HG03196 (cell line): ENCODE results near the gene KCNA5.

Source experiments
- ATAC-seq: cut with Tn5 transposase; IDR thresholded peaks from one replicate; pipeline ENCODE4 v1.9.1; 2021; ENCODE audit not compliant: unreplicated experiment

Gene KCNA5

DNA sequence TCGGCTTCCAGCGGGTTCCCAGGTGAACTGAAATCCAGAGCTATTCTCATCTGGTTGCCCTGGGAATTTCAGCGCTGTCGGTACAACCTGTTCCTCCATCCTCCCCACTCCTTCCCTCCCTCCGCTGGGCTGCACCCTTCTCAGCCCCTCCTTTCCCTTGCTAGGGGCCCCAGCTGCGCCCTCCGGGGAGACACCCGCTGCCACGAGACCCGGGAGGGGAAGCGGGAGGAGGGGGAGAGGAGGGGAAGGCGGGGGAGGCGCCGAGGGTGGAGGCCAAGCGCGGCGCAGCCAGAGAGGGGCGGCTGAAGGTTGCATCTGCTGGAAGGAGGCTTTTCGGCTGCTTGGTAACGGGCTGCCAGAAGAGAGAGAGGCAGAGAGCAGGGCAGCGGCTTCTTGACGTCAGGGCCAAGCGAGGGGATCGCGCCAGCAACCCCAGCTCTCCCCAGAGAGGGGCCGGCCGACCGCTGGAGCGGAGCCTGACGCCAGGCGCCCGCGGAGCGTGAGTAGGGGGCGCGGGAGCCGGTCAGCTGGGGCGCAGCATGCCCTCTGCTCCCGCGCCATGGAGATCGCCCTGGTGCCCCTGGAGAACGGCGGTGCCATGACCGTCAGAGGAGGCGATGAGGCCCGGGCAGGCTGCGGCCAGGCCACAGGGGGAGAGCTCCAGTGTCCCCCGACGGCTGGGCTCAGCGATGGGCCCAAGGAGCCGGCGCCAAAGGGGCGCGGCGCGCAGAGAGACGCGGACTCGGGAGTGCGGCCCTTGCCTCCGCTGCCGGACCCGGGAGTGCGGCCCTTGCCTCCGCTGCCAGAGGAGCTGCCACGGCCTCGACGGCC is at the start of gene KCNA5:
KCNA5 (plus strand) TSS at position 291 of the 831 bp plus-strand sequence; CDS start at position 560, 269 bp downstream.
- no peak for ATAC-seq

DNA sequence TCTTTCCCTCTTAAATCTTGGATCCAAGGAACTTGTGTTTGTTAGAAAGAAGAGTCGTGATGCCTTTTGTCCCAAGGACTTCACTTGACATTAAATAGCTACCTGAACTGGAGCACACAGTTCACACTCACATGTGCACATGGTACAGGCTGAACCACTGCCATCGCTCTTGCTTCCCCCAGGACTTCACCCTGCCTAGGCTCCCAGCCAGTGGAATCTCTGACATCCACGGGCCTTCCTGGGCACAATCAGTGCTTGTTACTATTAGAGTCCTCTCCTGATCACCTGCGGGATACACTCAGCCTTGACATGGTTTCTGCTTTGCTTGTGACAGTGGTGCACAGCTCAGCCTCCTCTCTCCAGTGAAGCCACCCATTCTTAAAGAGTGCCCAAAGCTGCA is 49.1 kb upstream of the KCNA5 start:
- no peak for ATAC-seq

DNA sequence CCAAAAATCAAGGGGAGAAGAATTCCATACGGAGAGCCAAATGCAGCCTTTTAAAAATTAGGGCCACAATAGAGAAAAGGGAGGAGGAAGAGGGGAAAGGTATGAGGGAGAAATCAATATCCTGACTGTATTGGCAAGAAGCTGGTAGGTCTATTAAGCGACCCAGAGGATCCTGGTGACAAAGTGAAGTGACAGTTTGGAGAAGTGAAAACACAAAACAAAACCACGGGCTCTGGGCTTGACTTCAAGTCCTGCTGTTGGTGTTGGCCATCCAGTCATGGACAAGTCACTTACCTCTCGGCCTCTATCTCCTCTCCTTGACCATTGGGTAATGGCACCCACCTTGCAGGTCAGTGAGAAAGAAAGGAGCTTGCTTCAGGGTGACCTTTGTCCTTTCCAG is 47.0 kb upstream of the KCNA5 start:
- no peak for ATAC-seq

DNA sequence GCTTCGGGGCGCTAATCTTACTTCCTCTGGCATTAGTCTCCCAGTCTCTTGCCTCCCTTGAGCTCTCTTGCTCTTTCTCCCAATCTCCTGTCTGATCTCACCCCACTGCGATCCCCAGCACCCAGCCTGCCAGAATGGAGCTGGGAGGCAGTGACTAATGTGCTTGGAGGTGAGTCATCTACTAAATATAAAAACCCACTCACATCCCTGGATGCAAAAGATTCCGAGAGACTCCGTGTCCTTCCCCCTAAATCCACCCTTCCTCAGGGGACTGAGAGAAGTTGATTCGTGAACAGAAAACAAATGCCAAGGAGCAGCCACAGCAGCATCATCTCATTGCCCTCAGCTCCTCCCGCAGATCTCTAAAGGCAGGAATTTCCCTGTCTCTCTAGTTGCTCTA is 45.7 kb upstream of the KCNA5 start:
- no peak for ATAC-seq

DNA sequence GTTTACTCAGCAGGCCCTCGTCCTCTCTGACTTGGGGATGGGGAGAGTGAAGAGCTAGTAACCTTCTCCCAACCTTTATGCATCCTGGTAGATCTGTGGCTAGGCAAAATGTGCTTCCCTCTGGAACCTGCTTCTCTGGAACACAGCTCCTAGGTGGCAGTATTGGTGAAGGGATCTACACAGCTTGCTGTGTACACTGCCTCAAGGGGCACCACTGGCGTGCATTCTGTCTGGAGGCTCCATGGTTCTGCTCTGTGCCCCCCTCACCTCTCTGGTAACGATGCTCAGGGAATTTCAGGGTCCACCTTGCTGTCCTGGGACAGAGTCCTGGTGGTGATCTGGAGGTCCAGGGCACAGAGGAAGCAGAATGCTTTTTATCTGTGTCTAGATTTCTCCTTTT is 43.5 kb upstream of the KCNA5 start:
- no peak for ATAC-seq

DNA sequence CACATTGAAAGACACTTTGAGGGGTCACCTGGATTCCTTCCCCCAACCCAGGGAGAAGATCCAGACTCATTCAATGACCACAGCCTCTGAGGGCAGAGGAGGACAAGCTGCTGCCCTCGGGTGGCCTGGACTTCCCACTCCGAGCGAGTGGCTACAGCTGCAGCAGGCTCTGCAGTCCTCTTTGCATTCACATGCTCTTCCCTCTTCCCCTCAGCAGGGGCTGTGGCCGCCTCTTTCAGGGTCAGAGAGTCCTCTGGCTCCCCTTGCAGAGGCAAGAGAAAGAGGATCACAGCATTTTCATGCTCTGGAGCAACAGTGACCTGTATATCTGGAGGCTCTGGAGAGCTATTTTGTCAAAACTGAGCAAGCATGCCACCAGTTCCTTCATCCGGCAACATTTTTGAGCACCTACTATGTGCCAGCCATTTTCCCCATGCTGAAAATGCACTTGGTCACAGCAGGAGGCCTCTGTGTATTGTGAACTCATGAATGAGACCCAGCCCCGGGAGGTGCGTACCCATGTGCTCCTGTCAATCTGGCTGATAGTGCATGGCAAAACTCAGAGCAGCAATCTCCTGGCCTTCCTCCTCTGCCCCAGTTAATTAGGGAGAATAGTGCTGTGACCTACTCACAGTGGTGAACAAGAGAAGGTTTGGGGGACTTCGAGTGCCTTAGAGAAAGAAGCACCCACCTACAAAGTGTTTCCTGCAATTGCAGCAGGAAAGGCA is 42.9 kb upstream of the KCNA5 start:
- no peak for ATAC-seq

DNA sequence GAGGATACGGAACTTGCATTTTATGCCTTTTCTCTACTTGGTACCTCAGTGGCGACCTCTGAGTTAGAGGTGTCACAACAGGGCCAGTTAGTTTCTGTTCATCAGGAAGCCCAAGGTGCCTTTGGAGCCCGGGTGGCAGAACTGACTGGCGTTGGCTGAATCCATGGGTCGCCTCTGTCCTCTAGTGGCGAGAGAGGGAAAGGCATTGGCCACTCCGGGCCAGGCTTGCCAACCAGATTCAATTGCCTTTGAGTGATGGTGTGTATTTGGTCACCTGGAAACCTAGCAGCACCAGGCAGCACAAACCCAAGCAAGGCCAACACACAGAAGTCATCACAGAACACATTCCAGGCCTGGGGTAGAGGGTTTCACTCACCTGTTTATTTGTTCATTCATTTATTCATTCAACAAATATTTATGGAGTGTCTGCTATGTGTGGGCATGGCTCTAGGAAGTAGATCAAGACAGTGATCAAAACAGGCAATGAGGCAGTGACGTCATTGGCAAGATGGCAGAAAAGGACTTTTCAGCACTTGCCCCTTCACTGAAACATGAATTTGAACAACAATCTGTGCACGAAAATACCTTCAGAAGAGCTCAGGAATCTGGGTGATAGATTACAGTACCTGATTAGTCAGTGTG is 40.5 kb upstream of the KCNA5 start:
- no peak for ATAC-seq

DNA sequence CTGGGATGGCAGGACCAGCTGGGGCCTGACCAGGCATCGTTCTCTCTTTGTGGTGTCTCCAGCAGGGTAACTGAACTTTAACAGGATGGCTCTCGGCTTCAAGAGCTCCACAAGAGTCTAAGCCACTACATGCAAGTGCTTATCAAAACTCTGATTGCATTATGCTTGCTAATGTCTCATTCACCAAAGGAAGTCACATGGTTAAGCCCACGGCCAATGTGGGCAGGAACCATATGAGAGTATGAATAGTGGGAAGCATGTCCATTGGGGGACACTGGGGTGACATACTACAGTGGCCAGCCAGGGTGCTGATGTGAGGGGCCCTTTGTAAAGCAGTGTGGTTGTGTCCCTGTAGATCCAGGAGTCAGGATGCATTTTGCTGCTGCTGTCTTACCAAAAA is 35.0 kb upstream of the KCNA5 start:
- no peak for ATAC-seq

DNA sequence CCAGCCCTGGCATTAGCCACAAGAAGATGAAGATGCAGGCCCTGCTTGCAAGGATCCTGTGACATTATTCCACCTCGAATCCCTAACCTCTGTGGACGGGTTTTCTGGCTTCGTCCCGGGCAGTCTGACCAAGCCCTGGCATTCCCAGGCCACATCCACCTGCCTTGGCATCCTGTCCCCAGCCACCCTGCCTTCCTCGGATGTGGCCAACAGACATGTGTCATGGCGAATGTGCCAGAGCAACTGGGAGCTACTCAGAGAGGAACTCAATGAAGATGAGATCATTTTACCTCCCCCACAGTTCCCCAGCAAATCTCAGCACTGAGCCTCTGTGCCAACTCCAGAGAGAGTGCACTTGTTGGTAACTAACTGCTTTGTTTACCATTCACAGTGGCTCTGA is 33.5 kb upstream of the KCNA5 start:
- no peak for ATAC-seq

DNA sequence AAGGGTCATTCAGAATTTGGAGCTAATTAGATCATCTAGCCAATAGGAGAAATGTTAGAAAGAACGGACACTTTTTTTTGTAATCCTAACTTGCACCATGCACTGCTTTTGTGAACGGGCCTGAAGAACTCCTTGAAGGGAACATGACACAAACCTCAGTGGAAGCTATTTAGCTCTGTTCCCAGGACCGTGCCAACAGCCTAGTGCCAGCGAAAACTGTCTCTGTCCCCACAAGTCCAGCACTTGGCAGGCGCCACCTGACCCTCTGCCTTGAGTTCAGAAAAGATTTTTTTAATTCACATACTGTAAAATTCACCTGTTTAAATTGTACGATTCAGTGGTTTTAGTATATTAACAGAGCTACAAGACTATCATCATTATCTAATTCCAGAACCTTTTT is 31.3 kb upstream of the KCNA5 start:
- ATAC-seq, result no peak

DNA sequence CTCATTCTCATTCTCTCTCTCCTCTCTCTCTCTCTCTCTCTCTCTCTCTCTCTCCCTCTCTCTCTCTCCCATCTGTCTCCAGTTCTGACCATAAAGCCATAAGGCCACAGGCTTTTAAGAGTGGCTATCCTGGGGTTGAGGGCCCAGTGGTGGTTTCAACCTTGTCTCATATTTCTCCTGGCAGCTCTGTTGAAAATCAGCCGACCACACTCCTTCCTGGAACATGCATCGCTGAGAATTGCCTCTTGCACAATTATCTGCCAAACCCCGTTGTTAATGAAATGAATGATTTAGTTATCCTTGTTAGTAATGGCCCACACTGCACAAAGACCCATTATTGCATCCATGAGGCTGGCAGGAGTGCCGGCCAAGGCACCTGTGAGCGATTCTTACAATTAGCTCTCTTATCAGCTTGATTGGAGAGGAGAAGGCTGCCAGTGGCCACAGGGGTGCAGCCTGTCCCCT is 30.4 kb upstream of the KCNA5 start:
- ATAC-seq, result no peak

DNA sequence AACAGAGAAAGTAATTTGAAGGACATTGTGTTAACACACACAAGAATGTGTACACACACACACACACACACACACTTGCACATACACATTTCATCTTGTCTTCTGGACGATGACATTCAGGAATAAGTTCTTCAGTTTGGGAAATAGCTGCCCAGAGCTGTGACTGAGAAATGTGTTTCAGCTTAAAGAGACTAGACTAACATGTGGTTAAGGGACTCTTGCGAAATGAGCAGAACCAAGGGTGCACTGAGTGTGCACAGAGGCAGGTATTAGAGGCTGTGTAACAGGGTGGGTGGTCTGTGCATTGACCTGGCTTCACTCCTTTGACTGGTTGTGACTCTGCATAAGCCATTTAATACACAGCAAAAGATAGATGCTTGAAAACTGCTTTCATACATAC is 29.4 kb upstream of the KCNA5 start:
- ATAC-seq, result no peak

DNA sequence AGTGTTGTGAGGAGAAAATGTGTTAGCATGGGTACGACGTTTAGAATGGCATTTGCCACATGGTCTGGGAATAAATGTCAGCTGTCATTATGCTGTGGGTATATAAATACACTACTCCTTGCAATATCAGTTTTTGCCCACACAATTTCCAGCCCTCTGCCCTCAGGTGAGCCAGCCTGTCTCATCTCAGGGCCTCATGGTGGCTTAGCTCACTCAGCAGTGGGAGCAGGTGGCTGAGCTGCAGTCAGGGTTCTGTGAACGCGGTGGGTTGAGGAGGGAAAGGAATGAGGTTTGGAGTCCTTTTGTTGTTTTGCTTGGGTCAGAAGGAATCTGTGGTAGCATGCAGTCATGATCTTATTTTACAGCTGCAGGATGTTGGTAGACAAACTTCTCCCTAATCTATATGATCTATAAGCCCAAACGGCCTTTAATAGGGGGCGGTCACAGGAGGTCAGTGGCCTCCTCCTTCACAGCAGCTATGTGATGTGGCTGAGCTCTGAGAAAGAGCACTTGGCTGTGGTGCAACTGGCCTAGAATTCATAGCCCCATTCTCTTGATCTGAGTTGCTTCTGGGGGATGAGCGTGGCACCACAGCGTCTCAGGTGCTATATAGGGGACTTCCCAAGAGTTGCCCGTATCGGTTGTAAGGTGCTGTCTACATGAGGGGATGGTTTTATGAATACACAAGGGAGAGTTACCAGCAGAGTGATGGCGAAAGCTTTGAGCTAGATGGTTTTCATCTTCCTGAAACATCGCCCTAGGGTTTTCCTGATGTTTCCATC is 27.8 kb upstream of the KCNA5 start:
- ATAC-seq, result no peak

DNA sequence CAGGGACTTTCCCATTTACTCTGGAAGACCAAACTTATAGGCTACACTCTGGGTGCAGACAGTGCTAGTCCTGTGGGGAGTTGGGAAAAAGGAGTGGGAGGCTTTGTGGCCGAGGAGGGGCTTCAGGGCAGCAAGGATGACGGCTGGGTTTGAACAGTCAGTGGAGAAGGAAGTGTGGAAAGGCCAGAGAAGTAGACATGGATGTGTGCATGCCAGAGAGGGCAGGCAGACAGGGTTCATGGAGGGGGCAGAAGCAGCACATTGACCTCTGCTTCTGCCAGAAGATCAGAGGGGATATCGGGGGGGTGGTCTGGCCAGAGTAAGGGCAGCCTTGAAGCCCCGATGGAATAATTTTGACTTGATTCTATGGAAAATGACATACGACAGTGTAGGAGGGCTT is 27.2 kb upstream of the KCNA5 start:
- no peak for ATAC-seq

DNA sequence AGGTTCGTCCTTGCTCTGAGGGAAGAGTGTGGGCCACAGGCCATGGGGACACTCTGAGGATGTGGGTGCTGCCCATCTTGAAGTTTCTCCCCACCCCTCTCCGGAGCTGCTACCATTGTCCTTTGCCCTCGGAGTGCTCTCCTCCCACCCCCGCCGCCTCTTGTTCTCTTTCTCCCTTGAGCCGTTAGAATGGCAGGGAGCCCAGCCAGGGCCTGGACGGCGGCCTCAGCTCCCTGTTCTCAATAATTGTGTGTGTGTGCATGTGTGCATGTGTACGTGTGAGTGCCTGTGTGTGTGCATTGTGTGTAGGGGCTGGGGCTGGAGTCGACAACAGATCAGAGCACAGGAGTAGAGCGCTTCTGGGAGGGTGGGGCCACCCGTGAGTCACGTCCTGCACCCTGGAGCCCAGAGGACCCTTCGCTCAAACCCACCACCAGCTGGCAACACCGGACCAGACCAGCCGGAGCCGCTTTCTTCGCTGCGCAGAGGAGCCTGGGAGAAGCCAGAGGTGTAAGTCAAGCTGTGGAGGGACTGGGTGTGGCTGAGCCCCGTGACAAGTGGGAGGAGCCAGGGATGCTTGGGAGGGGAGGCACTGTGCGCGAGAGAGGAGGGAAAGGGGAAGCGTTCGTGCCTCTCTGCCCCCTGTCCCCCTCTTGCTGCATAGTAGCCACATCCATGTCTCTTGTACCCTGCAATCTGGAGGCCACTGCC is 25.9 kb upstream of the KCNA5 start:
- no peak for ATAC-seq

DNA sequence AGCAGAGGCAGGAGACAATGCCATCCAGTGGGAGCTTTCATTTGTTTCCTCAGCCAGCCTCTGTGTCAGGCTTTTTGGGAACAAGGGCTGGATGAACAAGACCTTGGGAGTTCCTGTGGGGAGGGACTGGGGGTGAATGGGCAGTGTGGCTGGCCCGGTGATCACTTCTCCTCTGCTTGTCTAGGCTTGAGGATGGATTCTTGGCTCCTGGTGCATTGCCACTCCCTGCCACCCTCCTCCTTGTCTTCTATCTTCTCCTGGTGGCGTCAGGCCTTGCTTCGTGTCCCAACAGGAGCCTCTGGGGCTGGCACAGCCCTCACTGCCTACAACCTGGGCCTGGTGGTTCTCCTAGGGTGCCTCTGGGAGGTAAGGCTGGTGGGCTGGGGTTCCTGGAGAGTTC is 25.0 kb upstream of the KCNA5 start:
- ATAC-seq, result no peak

DNA sequence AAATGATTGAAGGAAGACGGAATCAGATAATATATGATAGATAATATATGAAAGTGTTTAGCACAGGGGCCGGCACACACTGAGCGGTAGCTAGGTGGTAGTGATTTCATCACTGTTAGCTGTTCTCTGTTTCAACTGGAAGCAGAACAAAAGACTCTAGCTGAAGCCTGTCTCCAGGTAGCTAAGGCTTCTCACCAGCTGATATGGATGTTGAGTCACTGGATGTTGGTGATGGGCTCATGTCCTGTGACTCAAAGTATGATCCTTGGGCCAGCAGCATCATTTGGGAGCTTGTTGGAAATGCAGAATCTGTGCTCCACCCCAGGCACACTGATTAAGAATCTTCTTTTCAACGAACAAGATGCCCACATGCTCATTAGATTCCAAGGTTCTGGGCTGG is 21.7 kb upstream of the KCNA5 start:
- no peak for ATAC-seq

DNA sequence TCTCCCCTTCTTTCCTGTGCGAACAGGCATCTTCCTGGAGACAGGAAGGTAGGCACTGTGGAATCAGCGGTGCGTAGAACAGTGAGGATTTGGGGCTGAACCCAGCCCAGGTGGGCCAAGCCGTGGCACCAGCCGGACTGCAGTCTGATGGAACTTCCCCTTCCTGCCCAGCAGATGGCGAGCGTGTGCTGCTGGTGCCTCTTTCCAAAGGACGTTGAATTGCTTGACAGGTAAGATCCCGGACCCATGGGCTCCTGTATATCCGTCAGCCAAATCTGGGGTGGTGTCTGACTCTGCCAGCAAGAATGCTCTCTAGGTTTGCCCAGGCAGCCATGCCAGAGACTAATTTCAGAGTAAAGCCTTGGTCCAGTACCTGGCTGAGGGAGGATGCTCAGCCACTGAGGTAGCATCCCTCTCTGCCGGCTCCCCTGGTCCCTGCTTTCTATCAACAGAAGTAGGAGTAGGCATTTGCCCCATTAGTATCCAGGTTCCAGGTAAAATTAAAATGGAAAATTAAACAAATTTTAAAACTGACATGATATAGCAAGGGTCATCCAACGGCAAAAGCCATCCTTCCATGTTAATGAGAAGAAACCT is 21.1 kb upstream of the KCNA5 start:
- no peak for ATAC-seq

DNA sequence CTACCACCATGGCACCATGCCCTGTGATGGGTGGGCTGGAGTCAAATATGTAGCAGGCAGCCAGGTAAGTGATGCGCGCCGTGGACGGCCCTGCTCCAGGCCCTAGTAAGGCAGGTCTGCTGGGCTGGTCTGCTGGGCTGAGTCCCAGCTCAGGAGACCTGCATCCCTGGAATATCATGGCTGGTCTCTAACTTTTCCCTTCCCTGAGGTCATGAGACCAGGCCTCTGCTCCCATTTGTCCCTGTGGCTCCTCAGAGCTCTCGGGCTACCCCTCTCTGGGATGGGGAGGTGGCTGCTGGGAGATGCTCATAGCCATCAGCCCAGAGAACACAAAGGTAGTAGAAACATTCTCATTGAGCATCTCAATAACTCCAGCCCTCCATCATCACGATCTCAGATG is 19.8 kb upstream of the KCNA5 start:
- ATAC-seq, result no peak

DNA sequence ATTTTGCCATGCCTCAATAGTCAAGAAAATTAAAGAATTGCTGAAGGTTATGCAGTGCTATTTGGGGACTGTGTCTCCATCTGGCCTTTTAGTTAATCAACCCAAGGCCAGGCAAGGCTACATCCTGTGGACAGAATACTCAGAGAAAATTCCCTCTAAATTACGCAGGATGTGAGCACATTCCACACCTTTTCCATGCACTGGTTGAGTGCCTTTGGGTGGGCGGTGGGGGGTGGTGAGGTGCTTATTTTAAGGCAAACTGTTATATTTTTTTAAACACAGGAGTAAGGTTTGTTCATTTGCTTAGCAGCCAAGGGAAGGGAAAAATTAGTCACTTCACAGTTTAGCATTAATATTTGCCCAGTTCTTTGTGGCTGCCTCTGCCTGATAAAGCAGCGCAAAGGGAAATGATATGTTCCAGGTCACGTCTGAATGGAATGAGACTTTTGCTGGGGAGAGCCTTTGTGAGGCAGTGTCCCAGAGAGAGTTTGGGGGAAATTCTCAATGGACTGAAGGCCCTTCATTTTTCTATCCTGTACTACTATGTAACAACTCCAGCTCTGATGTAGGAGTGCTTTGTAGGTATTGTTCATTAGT is 17.2 kb upstream of the KCNA5 start:
- no peak for ATAC-seq
